GM19438 (cell line): ENCODE measurements around the gene CCR5AS.
"Not testable (repeated sequence)": the region's sequence is repeated elsewhere in the genome, so short reads cannot be mapped to it uniquely, and the experiment has no call there.

Experiments
- ATAC-seq: cut with Tn5 transposase; IDR thresholded peaks from one replicate; pipeline ENCODE4 v1.9.1; 2021; ENCODE audit warnings: low read depth; ENCODE audit not compliant: unreplicated experiment

Gene CCR5AS

GRCh38 chr3:46406443-46406787 lies 451 bp downstream of the CCR5AS start:
- no peak for ATAC-seq

GRCh38 chr3:46405301-46406019 lies 1.4 kb downstream of the CCR5AS start:
- no peak for ATAC-seq

- ATAC-seq = not testable (repeated sequence)
Measured at GRCh38 chr3:46402902-46403301, 4.0 kb downstream of the CCR5AS start.

GRCh38 chr3:46401579-46401978 lies 5.3 kb downstream of the CCR5AS start:
- ATAC-seq = no peak

GRCh38 chr3:46400846-46401245 lies 6.0 kb downstream of the CCR5AS start:
- ATAC-seq = no peak

- no peak for ATAC-seq
Measured at GRCh38 chr3:46400000-46400734, 6.7 kb downstream of the CCR5AS start.

- ATAC-seq = no peak
Measured at GRCh38 chr3:46399557-46399956, 7.3 kb downstream of the CCR5AS start.

- no peak for ATAC-seq
Measured at GRCh38 chr3:46399098-46399497, 7.8 kb downstream of the CCR5AS start.

GRCh38 chr3:46398186-46398955 lies 8.5 kb downstream of the CCR5AS start:
- no peak for ATAC-seq

- ATAC-seq = no peak
Measured at GRCh38 chr3:46397111-46397510, 9.8 kb downstream of the CCR5AS start.

- no peak for ATAC-seq
Measured at GRCh38 chr3:46395766-46396530, 10.9 kb downstream of the CCR5AS start.

- no peak for ATAC-seq
Measured at GRCh38 chr3:46395210-46395661, 11.6 kb downstream of the CCR5AS start.

GRCh38 chr3:46393554-46394434 lies 13.1 kb downstream of the CCR5AS start:
- ATAC-seq = no peak

GRCh38 chr3:46393011-46393410 lies 13.9 kb downstream of the CCR5AS start:
- ATAC-seq = no peak

GRCh38 chr3:46391526-46391925 lies 15.3 kb downstream of the CCR5AS start:
- ATAC-seq = not testable (repeated sequence)

GRCh38 chr3:46389306-46389705 lies 17.6 kb downstream of the CCR5AS start:
- no peak for ATAC-seq

- ATAC-seq = not testable (repeated sequence)
Measured at GRCh38 chr3:46388847-46389246, 18.0 kb downstream of the CCR5AS start.

GRCh38 chr3:46386205-46386604 lies 20.7 kb downstream of the CCR5AS start:
- ATAC-seq = no peak

- no peak for ATAC-seq
Measured at GRCh38 chr3:46383951-46384330, 22.9 kb downstream of the CCR5AS start.
